ENCODE results near the gene KCNE2.

- no peak for TF ChIP-seq CTCF (IDR thresholded peaks at IDR 0.05)
- TF ChIP-seq POLR2A (IDR thresholded peaks at IDR 0.05): no peak
Observed at GRCh38 chr21:34343347-34343746, 20.5 kb upstream of the KCNE2 start.
